Fibroblast of the conjunctiva (primary cell): ENCODE data around the gene UBA6.
"Not testable (repeated sequence)": the region's sequence is repeated elsewhere in the genome, so short reads cannot be mapped to it uniquely, and the experiment has no call there.

Source experiments
- DNase-seq: peaks from one replicate; pipeline ENCODE4 v3.0.0-alpha.2; 2010; ENCODE audit warnings: low read depth

The UBA6 gene

DNA sequence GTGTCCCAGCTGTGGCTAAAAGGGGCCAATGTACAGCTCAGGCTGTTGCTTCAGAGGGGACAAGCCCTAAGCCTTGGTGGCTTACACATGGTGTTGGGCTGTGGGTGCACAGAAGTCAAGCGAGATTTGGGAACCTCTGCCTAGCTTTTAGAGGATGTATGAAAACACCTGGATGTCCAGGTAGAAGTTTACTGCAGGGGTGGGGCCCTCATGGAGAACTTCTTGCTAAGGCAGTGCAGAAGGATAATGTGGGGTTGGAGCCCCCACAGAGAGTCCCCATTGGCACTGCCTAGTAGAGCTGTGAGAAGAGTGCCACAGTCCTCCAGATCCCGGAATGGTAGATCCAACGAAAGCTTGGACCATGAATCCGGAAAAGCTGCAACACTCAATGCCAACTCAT lies 40.5 kb downstream of the UBA6 start:
- DNase-seq, result no peak

- no peak for DNase-seq
Observed at GRCh38 chr4:67659065-67659464, 41.9 kb downstream of the UBA6 start.

GRCh38 chr4:67658302-67658701 lies 42.7 kb downstream of the UBA6 start:
- DNase-seq, result no peak

- no peak for DNase-seq
Observed at GRCh38 chr4:67651536-67651935, 49.4 kb downstream of the UBA6 start.

GRCh38 chr4:67638136-67638535 lies 62.8 kb downstream of the UBA6 start:
- no peak for DNase-seq

DNA sequence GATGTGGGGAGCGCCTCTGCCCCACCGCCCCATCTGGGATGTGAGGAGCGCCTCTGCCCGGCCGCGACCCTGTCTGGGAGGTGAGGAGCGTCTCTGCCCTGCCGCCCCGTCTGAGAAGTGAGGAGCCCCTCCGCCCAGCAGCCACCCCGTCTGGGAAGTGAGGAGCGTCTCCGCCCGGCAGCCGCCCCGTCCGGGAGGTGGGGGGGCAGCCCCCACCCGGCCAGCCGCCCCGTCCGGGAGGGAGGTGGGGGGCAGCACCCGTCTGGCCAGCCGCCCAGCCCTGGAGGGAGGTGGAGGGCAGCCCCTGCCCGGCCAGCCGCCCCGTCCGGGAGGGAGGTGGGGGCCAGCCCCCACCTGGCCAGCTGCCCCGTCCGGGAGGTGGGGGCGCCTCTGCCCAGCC lies 64.0 kb downstream of the UBA6 start:
- not testable (repeated sequence) for DNase-seq

DNA sequence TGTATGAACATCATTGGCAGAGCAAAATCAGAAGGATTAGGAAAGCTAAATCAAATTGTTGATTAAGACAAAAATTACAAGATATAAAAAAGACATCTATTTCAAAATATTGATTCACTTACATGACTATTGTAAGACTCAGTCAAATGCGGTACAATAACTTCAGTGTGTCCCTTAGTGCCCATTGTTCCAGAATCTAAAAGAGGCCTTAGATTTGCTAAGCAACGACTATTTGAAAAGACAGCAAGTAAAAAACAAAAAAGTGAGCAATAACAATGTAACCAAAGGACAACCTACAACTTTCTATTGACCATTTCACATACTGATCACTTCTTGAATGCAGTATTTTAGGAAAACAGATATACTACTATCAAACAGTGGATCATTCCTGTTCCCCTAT lies 65.6 kb downstream of the UBA6 start:
- DNase-seq, result no peak

GRCh38 chr4:67634741-67635140 lies 66.2 kb downstream of the UBA6 start:
- no peak for DNase-seq

GRCh38 chr4:67632492-67632891 lies 68.5 kb downstream of the UBA6 start:
- DNase-seq, result no peak

- no peak for DNase-seq
Observed at GRCh38 chr4:67624939-67625338, 76.0 kb downstream of the UBA6 start.

- no peak for DNase-seq
Observed at GRCh38 chr4:67616478-67616877, 84.5 kb downstream of the UBA6 start.

DNA sequence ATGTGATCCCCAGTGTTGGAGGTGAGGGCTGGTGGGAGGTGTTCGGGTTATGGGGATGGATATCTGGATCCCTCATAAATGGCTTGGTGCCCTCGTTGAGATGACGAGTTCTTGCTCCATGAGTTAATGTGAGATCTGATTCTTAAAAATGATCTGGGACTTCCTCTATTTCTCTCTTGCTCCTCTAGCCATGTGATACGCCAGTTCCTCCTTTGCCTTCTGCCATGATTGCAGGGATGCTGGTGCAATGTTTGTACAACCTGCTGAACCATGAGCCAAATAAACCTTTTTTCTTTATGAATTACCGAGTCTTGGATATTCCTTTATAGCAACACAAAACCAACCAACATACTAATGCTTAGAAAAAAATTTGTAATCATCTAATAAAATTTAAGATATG lies 85.8 kb downstream of the UBA6 start:
- DNase-seq, result no peak

DNA sequence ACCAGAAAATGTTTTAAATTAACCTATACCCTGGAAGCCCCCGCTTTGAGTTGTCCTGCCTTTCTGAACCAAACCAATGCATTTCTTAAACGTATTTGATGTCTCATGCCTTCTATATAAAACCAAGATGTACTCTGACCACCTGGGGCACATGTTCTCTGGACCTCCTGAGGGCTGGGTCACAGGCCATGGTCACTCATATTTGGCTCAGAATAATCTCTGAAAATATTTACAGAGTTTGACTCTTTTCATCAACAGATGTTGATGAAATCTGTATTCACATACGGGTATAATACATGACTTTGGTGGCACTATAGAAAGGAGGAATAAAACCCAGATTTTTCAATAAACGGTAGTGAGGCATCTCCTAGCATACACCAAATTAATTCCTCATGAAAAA lies 86.8 kb downstream of the UBA6 start:
- DNase-seq, result no peak

DNA sequence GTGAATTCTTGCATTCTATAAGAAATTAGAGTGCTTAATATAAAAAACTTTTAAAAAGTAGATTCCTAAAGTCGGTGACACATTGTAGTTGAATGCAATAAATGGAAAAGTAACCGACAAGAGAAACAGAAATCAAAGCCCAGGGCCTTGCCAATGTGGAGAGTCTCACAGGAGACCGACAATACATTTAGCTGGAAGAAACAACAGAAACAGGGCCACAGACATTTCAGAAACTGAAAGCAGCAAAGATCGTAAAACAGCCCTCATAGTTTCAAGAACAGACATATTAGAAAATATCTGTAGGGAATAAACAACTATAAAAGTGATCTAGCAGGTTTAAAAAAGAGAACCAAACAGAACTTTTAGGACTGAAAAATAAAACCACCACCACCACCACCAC lies 92.9 kb downstream of the UBA6 start:
- DNase-seq, result no peak

DNA sequence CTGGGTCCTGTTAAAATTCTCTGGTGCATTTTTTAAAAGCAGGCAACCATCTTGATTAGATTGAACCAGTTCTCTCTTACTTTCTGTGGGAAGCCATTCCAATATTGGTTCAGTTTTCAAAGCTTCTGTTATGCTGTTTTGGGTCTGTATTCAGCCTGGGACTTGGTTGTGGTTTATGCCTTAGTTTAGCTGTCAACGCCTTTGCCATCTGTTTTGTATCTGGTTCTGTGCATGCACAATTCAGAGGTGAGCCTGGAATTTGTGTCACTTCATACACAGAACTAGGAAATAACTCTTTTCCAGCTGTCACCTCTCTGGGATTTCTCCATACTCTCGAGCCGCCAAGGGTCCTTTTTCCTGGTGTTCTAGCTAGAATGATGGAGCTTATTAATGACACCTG lies 96.2 kb downstream of the UBA6 start:
- no peak for DNase-seq

DNA sequence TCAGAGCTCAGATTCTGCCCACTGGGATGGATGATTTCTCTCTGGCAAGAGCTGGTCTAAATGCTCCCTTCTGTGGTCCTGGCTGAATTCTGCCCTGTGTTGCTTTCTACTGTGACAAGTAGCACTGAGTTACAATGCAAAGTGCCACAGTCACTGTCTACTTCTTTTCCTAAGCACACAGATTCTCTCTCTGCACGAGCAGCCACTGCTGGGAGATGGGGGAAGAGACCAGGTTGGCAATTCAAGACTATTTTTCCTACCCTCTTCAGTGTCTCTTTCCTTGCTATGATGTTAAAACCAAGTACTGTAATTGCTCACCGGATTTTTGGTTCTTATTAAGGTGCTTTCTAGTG lies 97.0 kb downstream of the UBA6 start:
- DNase-seq, result no peak

DNA sequence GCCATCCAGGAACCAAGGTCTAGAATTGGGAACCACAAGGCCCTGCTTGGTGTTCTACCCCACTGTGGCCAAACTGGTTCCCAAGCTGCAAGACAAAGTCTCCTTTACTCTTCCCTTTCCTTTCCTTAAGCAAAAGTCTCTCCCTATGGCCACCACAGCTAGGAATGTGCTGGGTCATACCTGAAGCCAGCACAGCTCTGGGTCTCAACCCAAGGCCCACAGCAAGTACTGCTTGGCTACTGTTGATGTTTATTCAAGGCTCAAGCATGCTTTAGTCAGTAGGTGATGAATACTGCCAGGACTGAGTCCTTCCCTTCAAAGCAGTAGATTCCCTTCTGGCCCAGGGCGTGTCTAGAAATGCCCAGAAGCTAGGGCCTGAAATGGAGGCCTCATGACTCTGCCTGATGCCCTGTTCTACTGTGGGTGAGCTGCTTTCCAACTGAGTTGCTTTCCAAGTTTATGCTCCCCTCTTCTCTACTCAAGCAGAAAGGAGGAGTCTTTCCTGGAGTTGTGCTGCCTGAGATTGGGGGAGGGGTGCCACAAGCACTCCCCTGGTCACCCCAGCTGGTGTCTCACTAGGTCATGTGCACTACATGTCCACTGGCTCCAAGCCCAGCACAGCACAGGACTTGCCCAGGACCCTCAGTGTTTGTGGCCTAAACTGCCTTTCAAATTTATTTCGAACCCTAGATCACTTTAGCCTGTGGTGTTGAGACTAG lies 97.5 kb downstream of the UBA6 start:
- no peak for DNase-seq

DNA sequence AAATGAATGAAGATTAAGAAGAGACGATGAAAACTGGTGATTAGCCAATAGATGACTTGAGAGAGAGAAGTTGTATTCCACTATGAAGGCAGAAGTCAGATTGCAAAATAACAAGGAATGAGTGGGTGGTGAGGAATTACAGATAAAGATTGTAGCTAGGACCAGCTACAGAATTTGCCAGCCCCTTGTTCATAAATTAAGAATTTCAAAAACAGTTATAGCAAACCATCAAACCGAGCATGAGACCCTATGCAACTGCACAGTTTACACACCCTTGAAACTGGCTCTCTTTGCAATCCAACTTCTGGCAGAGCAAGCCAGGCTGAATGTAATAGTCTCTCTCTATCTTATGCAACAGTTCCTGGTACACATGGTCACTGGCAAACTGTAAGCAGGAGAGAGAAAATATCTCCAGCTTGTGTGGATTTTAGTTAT lies 107.2 kb downstream of the UBA6 start:
- no peak for DNase-seq

GRCh38 chr4:67587156-67587555 lies 113.8 kb downstream of the UBA6 start:
- DNase-seq, result no peak

- DNase-seq, result no peak
Observed at GRCh38 chr4:67584496-67584895, 116.5 kb downstream of the UBA6 start.

DNA sequence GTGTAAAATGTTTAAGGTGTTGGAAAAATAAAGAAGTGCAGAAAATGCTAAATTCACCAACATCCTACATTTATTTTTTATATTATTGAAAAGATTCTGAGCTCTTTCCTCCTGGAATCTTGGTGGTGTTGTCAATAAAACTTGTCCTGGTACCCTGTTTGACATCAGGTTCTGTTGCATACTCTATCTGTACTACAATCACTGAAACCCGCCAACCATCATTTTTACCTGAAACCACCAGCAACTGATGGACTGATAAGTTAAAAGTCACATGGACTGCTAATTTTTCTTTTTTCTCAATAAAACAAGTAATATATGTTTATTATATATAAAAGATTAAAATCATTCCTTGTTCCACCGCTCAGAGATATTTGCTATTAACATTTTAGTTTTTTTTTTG lies 119.0 kb downstream of the UBA6 start:
- no peak for DNase-seq

- DNase-seq, result no peak
Observed at GRCh38 chr4:67581208-67581857, 119.6 kb downstream of the UBA6 start.

- DNase-seq, result no peak
Observed at GRCh38 chr4:67580577-67580976, 120.4 kb downstream of the UBA6 start.

- no peak for DNase-seq
Observed at GRCh38 chr4:67576538-67576937, 124.4 kb downstream of the UBA6 start.
